CD4-positive, alpha-beta T cell (primary cell): ENCODE data around the gene ARSK. TPM values are rescaled to one million over a fixed set of nuclear protein-coding genes. Genes with fewer than 3 reads are reported as not detected.

Experiments used
- ATAC-seq: fragments of 200-7000 bp; cut with Tn5 transposase; one replicate; pipeline ENCODE4 v1.10.0; 2022; ENCODE audit warnings: mild to moderate bottlenecking; ENCODE audit not compliant: poor library complexity
- CTCF ChIA-PET: fragments of 350-600 bp; sonication (Branson Sonifier 250); formaldehyde crosslinking; loops from one replicate; lab custom pipeline; 2021; ENCODE audit warnings: antibody characterized with exemption, inconsistent platforms; lab: Charles Lee
- POLR2A ChIA-PET: fragments of 350-600 bp; sonication (Branson Sonifier 250); formaldehyde crosslinking; loops from one replicate; lab custom pipeline; 2021; ENCODE audit warnings: antibody characterized with exemption, inconsistent platforms; lab: Charles Lee
- DNase-seq, 14 experiments: peaks; one replicate each; pipeline ENCODE4 v3.0.0-alpha.2; 2013 to 2020; ENCODE audit warnings: mixed read lengths in 2 of 14
- H3K27ac ChIP-seq, 2 donors: one replicate each; pipeline versions ENCODE4 v1.5.1 to v1.7.0; 2013; ENCODE audit warnings: low read length in 2 of 2, low read depth in 1 of 2, mild to moderate bottlenecking in 1 of 2
- H3K27me3 ChIP-seq, 2 experiments: 1 replicate in 1 of 2; 2 replicates in 1 of 2; pipeline versions ENCODE4 v1.6.1 to v1.7.0; 2013; ENCODE audit warnings: low read length in 2 of 2, control low read depth in 1 of 2, mild to moderate bottlenecking in 1 of 2, moderate library complexity in 1 of 2; ENCODE audit not compliant: insufficient read depth in 2 of 2, control insufficient read depth in 1 of 2
- H3K36me3 ChIP-seq: one replicate; pipeline ENCODE4 v1.6.1; 2013; ENCODE audit warnings: low read length, control low read depth; ENCODE audit not compliant: insufficient read depth
- H3K4me1 ChIP-seq: one replicate; pipeline ENCODE4 v1.6.1; 2013; ENCODE audit warnings: low read length, control low read depth; ENCODE audit not compliant: insufficient read depth
- H3K4me3 ChIP-seq: one replicate; pipeline ENCODE4 v1.5.1; 2013; ENCODE audit warnings: mild to moderate bottlenecking, low read length, moderate library complexity
- H3K9me3 ChIP-seq, 2 experiments: 1 replicate in 1 of 2; 2 replicates in 1 of 2; pipeline versions ENCODE4 v1.6.1 to v1.7.0; 2013; ENCODE audit warnings: low read length in 2 of 2, mild to moderate bottlenecking in 2 of 2, control low read depth in 1 of 2, moderate library complexity in 1 of 2; ENCODE audit not compliant: control insufficient read depth in 1 of 2, insufficient read depth in 1 of 2
- H3K27ac Mint-ChIP-seq: one replicate; pipeline ENCODE4 v1.8.0; 2020; ENCODE audit warnings: mixed read lengths
- H3K27me3 Mint-ChIP-seq: one replicate; pipeline ENCODE4 v1.8.0; 2021; ENCODE audit warnings: mixed read lengths
- H3K36me3 Mint-ChIP-seq: one replicate; pipeline ENCODE4 v1.8.0; 2021; ENCODE audit warnings: low read depth, mixed read lengths
- H3K4me1 Mint-ChIP-seq: one replicate; pipeline ENCODE4 v1.8.0; 2021; ENCODE audit warnings: low read depth, mixed read lengths
- H3K4me3 Mint-ChIP-seq: one replicate; pipeline ENCODE4 v1.8.0; 2020; ENCODE audit warnings: mild to moderate bottlenecking, mixed read lengths
- H3K9me3 Mint-ChIP-seq: one replicate; pipeline ENCODE4 v1.8.0; 2020; ENCODE audit warnings: mixed read lengths
- intact Hi-C, 2 experiments: fragments of 100-400 bp; cut with DNase I in 1 of 2; cut with micrococcal nuclease in 1 of 2; formaldehyde crosslinking; loops; one replicate each; pipeline versions ENCODE4 v1.15.1 to v1.9.0; 2023 to 2025; cut with DNase I, micrococcal nuclease
- total RNA-seq, 174 experiments: library from RNA in 2 of 174; stranded (reverse) in 2 of 174; gene quantifications; one replicate each; pipeline ENCODE4 v1.2.3 and lab custom pipeline; 2021 to 2026
- TF ChIP-seq, protein P1 (sequence below): fragments of 200-600 bp; IDR thresholded peaks from one replicate; pipeline ENCODE4 v1.8.0; 2022; ENCODE audit warnings: antibody characterized with exemption, mild to moderate bottlenecking

ARSK gene
- total RNA-seq, 2 experiments from 2014 or later, result 2.2 to 2.7 TPM

- Histone ChIP-seq H3K9me3 (no peaks in the 10 kb centered on the region), H3K4me1 (no peaks in the 10 kb centered on the region), H3K36me3 (peaks cover 72% of the 10 kb centered on the region), H3K27ac (no peak overlapping the region), H3K4me3 (no peak overlapping the region), H3K27me3 (no peaks in the 10 kb centered on the region)
- ChIA-PET CTCF (no interaction called here), POLR2A (no interaction called here)
- ATAC-seq (no peak), DNase-seq (no peak)
- peaks cover 91% of the 10 kb centered on the region for H3K36me3 Mint-ChIP-seq
- TF ChIP-seq, protein P1, sequence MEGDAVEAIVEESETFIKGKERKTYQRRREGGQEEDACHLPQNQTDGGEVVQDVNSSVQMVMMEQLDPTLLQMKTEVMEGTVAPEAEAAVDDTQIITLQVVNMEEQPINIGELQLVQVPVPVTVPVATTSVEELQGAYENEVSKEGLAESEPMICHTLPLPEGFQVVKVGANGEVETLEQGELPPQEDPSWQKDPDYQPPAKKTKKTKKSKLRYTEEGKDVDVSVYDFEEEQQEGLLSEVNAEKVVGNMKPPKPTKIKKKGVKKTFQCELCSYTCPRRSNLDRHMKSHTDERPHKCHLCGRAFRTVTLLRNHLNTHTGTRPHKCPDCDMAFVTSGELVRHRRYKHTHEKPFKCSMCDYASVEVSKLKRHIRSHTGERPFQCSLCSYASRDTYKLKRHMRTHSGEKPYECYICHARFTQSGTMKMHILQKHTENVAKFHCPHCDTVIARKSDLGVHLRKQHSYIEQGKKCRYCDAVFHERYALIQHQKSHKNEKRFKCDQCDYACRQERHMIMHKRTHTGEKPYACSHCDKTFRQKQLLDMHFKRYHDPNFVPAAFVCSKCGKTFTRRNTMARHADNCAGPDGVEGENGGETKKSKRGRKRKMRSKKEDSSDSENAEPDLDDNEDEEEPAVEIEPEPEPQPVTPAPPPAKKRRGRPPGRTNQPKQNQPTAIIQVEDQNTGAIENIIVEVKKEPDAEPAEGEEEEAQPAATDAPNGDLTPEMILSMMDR, result no peak
- no peaks in the 10 kb centered on the region for H3K9me3 Mint-ChIP-seq
- no peaks in the 10 kb centered on the region for H3K27me3 Mint-ChIP-seq
- no peak overlapping the region for H3K4me3 Mint-ChIP-seq
- H3K4me1 Mint-ChIP-seq, result peaks cover 14% of the 10 kb centered on the region
- H3K27ac Mint-ChIP-seq, result no peak overlapping the region
- intact Hi-C loops, result no loop called here
Observed at GRCh38 chr5:95528565-95528964, 26.3 kb upstream of the ARSK start.

GRCh38 chr5:95530416-95530815, 24.5 kb upstream of the ARSK start:
- H3K4me3 Mint-ChIP-seq, result no peak overlapping the region
- H3K27me3 Mint-ChIP-seq, result no peaks in the 10 kb centered on the region
- peaks cover 90% of the 10 kb centered on the region for H3K36me3 Mint-ChIP-seq

DNA sequence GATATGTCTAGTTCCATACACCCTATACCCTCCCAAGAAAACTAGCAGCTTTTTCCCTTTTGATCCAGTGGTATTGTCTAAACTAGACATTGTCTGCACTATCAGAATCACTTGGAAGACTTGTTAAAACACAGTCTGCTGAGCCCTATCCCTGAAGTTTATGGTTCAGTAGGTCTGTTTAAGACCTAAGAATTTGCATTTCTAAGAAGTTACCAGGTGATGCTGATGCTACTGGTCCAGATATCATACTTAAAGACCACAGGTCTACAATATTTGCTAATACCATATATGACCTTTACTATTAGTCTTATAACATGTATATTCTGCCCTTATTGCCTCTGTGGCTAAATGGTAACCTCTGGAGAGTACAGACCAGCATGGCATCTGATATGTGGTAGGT, 23.4 kb upstream of the ARSK start:
- peaks cover 90% of the 10 kb centered on the region for H3K36me3 Mint-ChIP-seq
- H3K27ac Mint-ChIP-seq, result no peak overlapping the region
- ChIA-PET CTCF (no interaction called here), POLR2A (no interaction called here)
- Histone ChIP-seq H3K9me3 (no peaks in the 10 kb centered on the region), H3K4me1 (no peaks in the 10 kb centered on the region), H3K27ac (no peak overlapping the region), H3K36me3 (peaks cover 78% of the 10 kb centered on the region), H3K4me3 (no peak overlapping the region), H3K27me3 (no peaks in the 10 kb centered on the region)
- intact Hi-C loops, result no loop called here
- no peaks in the 10 kb centered on the region for H3K27me3 Mint-ChIP-seq
- no peaks in the 10 kb centered on the region for H3K9me3 Mint-ChIP-seq
- no peak overlapping the region for H3K4me3 Mint-ChIP-seq
- H3K4me1 Mint-ChIP-seq, result peaks cover 34% of the 10 kb centered on the region
- ATAC-seq (no peak), DNase-seq (no peak)
- TF ChIP-seq, protein P1, result no peak

More at GRCh38 chr5:95530416-95530815, 24.5 kb upstream of the ARSK start:
- POLR2A ChIA-PET, result no interaction called here
- Mint-ChIP-seq H3K27ac (no peak overlapping the region), H3K4me1 (peaks cover 29% of the 10 kb centered on the region), H3K9me3 (no peaks in the 10 kb centered on the region)
- H3K4me1 ChIP-seq, result no peaks in the 10 kb centered on the region
- TF ChIP-seq, protein P1, result no peak
- CTCF ChIA-PET, result no interaction called here
- peaks cover 76% of the 10 kb centered on the region for H3K36me3 ChIP-seq
- no peak overlapping the region for H3K27ac ChIP-seq
- intact Hi-C loops, result no loop called here
- no peaks in the 10 kb centered on the region for H3K27me3 ChIP-seq
- no peaks in the 10 kb centered on the region for H3K9me3 ChIP-seq
- ATAC-seq (no peak), DNase-seq (no peak)
- no peak overlapping the region for H3K4me3 ChIP-seq
